Measurements from ENCODE around the gene MXI1.
"Not testable (repeated sequence)": the region's sequence is repeated elsewhere in the genome, so short reads cannot be mapped to it uniquely, and the experiment has no call there.

Gene MXI1

DNA sequence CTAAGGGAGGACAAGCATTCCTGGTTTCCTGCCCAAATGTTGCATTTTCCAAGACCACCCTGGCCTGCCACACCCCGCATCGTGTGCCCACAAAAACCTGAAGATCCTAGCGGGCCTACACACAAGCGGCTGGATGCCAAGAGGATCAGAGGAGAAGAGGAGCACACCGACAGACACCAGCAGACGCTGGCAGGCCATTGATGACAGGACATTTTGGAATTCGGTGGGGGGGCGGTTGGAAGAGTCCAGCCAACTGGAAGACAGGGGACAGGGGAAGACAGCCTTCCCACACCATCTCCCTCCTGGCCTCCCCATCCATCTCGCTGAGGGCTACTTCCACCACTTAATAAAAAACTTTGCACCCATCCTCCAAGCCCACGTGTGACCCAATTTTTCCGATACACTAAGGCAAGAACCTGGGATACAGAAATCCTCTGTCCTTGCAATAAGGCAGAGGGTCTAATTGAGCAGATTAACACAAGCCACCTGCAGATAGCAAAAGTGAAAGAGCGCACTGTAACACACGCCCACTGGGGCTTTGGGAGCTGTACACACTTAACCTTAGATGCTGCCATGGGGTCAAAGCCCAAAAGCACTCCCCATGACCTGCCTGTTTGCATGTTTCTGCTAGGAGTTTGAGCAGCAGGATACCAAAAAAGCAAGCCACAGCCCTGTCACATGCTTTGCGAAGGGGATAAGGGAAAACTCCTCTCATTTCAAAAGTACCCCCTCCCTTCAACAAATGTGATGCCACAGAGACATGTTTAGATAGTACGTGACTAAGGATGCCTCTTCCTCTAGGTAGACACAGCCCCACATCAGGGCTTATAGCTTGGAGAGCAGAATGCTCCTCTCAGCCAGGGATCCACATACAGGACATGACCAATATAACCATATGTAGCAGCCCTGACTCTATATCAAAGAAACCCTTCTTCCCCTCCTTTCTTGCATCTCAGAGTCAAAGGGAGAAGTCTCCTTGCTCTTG lies 110.8 kb downstream of the MXI1 start:
- DNase-seq (ENCODE audit: low read depth): no peak

DNA sequence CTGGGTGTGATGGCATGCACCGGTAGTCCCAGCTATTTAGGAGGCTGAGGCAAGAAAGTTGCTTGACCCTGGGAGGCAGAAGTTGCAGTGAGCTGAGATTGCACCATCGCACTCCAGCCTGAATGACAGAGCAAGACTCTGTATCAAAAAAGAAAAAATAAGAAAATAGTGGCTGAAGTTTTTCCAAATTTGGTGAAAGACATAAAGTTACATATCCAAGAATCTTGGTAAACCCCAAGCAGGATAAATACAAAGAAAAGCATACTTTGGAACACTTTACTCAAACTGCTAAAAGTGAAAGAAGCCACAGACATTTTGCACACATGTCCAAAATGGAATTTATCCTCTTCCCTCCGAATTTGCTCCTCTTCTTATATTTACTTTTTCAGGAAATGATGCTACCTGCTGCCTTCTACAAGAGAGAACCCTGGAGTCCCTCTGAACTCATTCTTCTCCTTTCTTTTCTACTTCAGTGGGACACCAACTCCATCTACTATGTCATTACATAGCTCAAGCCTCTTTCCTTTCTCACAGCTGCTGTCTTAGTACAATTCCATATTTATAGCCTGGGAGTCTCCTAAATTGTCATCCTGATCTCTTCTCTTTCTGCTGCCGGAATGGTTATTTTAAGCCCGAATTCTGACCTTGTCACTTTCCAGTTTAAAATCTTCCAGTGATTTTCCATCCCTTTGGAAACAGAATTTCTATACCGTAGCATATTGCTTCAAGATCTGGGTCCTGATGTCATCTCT lies 114.6 kb downstream of the MXI1 start:
- DNase-seq (ENCODE audit: low read depth): peak; percentile 18

DNA sequence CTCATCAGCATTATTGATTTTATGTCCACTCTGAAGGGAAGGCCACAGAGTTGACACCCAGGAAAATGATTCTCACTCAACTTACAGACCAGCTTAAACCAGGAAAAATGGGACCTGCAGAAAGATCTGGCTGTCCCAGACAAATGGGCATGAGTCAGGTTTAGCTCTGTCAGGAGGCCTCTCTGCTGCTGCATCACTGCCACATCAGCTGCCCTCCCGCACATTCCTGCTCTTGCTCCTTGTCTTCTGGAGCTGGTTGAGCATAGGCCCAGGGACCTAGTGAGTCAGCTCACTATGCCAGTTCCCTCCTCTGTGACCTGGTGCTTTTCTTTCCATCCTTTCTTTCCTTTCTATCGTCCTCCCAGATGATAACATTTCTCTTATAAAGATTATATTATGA lies 116.1 kb downstream of the MXI1 start:
- DNase-seq (ENCODE audit: low read depth): peak; percentile 93

DNA sequence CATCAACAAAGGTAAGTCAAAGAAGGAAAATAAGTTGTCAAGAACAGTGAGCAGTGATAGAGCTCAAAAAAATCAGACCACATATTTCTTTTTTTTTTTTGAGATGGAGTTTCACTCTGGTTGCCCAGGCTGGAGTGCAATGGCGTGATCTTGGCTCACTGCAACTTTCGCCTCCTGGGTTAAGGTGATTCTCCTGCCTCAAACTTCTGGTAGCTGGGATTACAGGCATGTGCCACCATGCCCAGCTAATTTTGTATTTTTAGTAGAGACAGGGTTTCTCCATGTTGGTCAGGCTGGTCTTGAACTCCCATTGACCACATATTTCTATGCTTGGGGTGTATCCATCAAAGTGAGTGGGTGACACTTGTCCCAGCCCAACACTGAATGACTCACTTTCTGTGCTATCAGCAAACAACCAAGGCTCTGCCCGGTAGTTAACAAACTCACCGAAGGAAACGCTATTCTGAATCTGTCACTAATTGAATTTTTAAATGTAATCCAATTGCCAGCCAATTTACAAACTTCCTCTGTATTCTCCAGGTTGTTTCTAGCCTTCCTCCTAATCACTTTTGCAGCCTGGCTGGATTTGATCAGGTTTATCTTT lies 116.9 kb downstream of the MXI1 start:
- DNase-seq (ENCODE audit: low read depth): peak; percentile 22

DNA sequence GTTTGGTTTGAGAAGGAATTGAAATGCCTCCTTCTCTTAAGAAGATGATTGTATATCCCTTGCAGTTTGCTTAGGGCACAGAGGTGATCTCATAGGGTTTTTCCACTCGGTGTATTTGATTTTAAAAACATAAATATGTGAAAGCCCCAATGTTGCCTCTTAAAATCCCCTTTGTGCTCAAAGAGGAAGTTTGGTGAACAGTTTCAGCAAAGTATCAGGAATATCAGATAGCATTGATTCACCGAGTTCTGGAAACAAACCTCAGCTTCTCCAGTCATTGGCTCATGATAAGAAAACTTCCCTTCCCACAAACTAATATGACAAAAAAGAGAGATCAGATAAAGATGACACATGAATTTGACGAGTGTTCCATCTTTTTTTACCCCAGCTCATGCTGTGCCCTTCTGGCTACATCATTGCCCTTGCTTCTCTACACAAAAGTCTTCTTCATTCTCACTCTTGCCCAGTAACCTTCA lies 117.4 kb downstream of the MXI1 start:
- no peak for DNase-seq (ENCODE audit: low read depth)

DNA sequence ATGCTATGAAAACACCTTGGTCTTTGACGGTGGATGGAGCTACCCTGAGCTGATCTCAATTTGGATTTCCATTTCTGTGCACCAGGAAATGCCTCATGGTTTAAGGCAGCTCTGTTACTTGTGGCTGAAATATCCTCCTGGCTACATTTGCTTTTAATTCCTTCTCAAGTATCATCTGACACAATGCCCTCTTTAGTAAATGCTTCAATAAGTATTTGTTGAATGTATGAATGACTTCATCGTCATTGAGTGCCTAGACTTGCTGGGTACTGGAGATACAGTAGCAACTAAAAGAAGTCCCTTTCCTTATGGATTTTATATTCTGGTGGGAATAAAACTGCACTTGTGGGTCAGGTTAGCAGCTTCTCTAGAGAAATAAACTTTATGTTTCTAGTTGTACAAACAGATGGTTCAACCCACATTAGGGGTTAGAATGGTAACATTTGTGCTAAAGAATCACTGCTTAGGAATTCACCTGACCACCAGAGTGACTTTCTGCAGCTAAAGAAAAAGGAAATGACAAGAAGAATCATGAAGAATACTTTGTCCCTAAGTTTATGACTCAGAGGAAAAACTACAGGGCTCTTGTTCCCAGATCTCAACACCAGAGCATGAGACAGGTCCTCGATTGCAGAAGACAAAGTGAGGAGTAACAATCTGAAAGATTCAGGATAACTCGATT lies 119.1 kb downstream of the MXI1 start:
- peak; percentile 30 for DNase-seq (ENCODE audit: low read depth)

DNA sequence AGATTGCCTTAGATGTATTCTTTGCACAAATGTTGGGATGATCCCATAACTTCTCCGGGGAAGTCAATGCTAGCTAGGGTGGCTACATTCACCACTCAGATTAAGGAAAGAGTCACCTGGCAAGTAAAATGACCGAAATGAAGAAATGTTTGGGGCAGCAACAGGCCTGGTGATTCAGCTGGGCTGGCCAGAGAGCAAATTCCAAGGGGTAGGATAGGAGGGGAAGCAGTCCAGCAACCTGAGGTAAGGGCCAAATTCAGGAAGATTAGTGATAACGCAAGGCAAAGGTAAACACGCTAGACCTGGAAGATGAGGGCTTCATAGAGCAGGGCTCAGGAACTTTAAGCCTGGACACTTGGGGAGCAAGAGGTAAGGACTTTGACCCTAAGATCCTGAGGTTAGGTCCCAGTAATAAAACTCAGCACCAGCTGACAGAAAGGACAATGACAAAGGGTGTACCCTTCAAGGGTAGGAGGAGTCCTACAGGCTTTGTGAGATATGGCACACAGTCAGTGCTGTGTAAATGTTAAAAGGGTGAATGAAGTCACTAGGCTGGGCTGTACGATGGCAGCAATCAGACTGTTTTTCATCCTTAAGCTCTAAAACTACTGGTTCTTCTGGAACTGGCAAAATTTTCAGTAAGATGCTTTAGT lies 120.0 kb downstream of the MXI1 start:
- no peak for DNase-seq (ENCODE audit: low read depth)

DNA sequence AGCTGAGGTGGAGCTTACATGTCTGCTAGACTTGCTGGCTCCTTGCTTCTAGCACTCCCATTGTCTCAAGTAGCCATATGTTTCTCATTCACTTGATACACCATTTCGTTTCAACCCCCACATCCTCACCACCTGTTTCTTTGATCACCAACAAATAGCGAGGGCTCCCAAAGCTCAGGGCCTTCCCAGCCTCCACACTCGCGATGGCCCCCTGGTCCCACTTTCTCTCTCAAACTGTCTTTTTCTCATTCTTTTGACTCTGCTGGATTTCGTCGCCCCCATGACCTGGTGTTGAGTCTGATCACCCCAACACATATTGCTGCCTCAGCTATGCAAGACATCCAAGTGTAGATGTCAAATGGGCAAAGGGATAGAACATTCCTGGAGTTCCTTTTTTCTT lies 123.3 kb downstream of the MXI1 start:
- DNase-seq (ENCODE audit: low read depth): no peak

DNA sequence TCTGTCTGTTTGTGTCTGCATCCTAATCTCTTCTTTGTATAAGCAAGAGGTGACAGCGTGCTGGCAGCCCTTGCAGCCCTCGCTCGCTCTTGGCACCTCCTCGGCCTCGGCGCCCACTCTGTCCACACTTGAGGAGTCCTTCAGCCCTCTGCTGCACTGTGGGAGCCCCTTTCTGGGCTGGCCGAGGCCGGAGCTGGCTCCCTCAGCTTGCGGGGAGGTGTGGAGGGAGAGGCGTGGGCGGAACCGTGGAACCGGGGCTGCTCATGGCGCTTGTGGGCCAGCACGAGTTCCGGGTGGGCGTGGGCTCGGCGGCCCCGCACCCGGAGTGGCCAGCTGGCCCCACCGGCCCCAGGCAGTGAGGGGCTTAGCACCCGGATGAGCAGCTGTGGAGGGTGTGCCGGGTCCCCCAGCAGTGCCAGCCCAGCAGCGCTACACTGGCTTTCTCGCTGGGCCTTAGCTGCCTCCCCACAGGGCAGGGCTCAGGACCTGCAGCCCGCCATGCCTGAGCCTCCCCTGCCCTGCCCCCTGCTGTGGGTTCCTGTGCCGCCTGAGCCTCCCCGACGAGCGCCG lies 123.9 kb downstream of the MXI1 start:
- not testable (repeated sequence) for DNase-seq (ENCODE audit: low read depth)

DNA sequence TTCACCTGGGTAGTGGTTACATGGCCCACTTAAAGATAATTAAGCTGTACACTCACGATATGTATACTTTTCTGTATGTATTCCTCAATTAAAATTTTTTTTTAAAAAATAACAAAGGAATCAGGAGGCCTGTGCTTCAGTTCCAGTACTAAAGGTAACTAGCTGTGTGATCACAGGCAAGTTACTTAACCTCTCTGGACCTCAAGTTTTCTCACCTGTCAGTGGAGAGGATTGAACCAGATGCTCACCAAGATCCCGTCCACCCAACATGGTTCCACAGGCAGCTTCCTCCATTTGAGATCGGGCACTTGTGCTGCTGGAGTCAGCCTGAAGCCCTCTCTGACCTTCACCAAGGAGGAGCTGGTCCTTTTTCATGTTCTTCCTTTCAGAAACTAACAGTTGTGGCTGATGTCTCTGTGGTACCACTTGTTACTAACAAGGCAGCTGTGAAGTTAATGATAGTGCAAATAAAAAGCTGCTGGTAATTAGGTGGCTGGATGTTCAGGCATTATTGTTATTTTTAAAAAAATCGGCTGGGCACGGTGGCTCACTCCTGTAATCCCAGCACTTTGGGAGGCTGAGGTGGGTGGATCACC lies 126.8 kb downstream of the MXI1 start:
- no peak for DNase-seq (ENCODE audit: low read depth)

DNA sequence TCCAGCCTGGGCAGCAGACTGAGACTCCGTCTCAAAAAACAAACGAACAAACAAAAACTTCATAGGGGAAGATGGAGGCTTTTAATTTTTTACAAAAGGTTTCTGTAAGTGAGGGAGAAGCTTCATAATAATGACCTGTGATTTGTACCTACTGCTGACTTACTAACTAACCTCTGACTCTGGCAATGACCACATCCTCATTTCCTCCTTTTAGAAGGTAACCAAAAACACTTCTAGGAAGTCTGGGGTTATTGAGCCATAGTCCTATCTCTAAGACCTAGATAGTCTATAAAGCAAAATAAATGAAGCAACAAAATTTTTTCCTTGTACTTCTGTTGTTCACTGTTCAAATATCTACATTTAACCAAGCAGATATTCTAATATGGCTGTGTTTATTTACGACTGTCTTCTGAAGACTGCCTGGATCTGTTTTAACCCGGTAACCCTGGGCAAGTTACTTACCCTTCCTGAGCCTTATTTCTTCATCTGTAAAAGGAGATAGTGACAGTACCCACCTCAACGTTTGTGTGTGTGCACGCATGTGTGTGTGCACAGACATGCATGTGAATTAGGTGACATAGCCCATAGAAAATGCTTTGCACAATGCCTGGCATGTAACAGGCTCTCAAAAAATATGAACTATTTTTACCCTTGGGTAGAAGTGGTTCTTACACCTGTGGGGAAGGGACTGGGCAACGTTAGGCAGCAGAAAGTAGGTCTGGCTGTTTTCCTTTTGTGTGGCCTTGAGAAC lies 128.1 kb downstream of the MXI1 start:
- DNase-seq (ENCODE audit: low read depth): no peak

DNA sequence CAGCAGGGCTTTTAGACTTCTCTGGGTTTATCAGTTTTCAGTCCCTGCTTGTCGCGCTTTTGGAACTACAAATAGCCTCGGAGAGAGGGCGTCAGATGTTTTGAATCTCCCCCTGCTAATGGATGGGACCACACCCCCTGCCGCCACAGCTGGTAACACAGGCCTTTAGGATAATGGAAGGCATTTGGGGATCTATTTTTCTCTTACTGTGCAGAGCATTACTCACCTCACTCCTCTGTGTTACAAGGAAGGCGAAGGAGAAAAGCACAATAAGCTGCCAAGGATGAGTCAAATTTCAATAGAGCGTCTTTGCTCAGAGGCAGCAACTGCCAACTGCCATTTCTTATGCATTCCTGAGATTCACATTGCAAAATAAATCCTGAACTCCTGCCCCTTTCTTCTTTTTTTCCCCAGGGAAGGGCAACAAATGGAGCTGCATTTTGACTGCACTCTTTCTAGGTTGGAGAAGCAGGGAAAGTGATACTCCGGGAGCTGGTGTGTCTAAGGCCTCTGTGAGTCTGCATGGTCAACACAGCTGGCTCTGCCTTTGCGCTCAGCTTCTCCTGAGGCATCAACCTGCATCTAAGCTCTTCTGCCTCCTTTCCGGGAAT lies 128.8 kb downstream of the MXI1 start:
- DNase-seq (ENCODE audit: low read depth): peak; percentile 92

All from amniotic epithelial cell (primary cell).